ENCODE results near the gene PRTG. TPM values are rescaled to one million over a fixed set of nuclear protein-coding genes. Genes with fewer than 3 reads are reported as not detected.
"Not testable (repeated sequence)": the region's sequence is repeated elsewhere in the genome, so short reads cannot be mapped to it uniquely, and the experiment has no call there.

PRTG gene
- total RNA-seq, 3 donors from 2014 or later, result 5.2 to 11.6 (median 5.8) TPM

DNA sequence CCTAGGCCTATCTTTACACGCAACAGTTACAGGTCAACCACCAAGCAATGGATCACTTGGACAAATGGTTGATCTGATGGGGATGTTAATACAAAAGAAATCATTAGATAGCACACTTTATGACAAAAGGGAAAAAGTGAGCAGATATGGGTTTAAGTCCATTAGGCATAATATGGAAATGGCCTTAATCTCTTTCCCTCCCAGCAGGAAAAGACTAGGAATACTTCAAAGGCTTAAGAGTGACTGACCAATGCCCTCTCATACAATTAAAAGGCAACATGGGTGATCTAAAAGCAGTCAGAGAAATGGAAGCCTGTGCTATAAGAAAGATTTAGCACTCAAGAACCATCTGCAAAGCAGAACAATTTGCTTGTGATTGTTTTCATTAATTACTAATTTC, 3.3 kb downstream of the PRTG start:
- Histone ChIP-seq H3K4me3 (no peak overlapping the region), H3K9me3 (no peaks in the 10 kb centered on the region), H3K27me3 (no peaks in the 10 kb centered on the region), H3K27ac (no peak overlapping the region), H3K4me1 (peaks cover 0 to 7% of the 10 kb centered on the region in 2 donors), H3K36me3 (no peaks in the 10 kb centered on the region)
- DNase-seq (ENCODE audit: low spot score in 2 of 2), result no peak
- no peak for TF ChIP-seq POLR2AphosphoS5 (IDR thresholded peaks at IDR 0.05)
- TF ChIP-seq POLR2A (IDR thresholded peaks at IDR 0.05), result no peak
- TF ChIP-seq, protein P1, sequence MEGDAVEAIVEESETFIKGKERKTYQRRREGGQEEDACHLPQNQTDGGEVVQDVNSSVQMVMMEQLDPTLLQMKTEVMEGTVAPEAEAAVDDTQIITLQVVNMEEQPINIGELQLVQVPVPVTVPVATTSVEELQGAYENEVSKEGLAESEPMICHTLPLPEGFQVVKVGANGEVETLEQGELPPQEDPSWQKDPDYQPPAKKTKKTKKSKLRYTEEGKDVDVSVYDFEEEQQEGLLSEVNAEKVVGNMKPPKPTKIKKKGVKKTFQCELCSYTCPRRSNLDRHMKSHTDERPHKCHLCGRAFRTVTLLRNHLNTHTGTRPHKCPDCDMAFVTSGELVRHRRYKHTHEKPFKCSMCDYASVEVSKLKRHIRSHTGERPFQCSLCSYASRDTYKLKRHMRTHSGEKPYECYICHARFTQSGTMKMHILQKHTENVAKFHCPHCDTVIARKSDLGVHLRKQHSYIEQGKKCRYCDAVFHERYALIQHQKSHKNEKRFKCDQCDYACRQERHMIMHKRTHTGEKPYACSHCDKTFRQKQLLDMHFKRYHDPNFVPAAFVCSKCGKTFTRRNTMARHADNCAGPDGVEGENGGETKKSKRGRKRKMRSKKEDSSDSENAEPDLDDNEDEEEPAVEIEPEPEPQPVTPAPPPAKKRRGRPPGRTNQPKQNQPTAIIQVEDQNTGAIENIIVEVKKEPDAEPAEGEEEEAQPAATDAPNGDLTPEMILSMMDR (IDR thresholded peaks at IDR 0.05), result no peak
- intact Hi-C loops (cut with DNase I; ENCODE audit: low total_unique reads), result loop anchor here (10.0 kb wide), 2 partner anchors 55 to 1815 kb away; no protein-coding TSS in a partner anchor

DNA sequence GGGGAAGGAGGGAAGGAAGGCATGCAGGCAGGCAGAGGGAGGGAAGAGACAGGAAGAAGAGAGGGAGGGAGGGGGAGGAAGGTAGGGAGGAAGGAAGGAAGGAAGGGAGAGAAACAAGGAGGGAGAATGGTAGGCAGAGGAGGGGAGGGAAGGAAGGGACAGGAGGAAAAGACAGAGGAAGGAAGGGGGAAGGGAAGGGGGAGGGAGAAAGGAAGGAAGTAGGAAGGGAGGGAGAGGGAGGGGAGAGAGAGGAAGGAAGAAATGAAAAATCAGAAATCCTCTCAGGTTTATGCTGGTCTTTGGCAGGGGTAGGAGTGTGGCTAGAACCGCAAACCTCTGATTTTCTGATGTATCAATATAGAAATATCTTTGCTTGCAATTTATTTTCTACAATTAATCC, 4.2 kb downstream of the PRTG start:
- no peak overlapping the region for H3K27ac ChIP-seq
- H3K4me3 ChIP-seq, result no peak overlapping the region
- no peak for DNase-seq (ENCODE audit: low spot score in 2 of 2)

DNA sequence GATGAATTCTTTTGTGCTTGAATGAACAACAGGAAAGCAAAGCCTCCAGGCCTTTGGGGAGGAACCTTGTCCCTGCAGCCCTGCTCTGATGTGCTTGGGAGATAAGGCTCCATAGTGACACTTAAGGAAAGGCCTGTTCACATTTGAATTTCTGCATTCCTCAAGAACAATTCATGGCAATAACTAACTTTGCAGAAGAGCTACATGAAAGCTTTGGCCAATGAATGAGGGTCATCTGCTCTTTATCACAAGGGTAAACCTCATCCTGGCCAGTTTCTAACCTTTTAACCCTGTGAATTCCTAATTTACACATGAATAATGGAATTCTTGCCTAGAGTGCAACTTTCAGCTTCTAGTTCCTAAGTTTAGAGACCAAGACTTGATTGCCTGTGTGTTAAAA, 5.6 kb downstream of the PRTG start:
- H3K36me3 ChIP-seq, result no peaks in the 10 kb centered on the region
- no peak for DNase-seq (ENCODE audit: low spot score in 2 of 2)
- intact Hi-C loops (cut with DNase I; ENCODE audit: low total_unique reads), result loop anchor here (10.0 kb wide), 1 partner anchor 53 kb away; no protein-coding TSS in a partner anchor
- H3K27me3 ChIP-seq, result no peaks in the 10 kb centered on the region
- H3K9me3 ChIP-seq, result no peaks in the 10 kb centered on the region
- H3K4me1 ChIP-seq, result peaks cover 0 to 7% of the 10 kb centered on the region in 2 donors
- no peak overlapping the region for H3K27ac ChIP-seq
- TF ChIP-seq, protein P1 (IDR thresholded peaks at IDR 0.05), result no peak
- TF ChIP-seq POLR2A (IDR thresholded peaks at IDR 0.05), result no peak
- TF ChIP-seq POLR2AphosphoS5 (IDR thresholded peaks at IDR 0.05), result no peak
- no peak overlapping the region for H3K4me3 ChIP-seq

More for the DNA sequence above, 4.2 kb downstream of the PRTG start:
- H3K4me1 ChIP-seq, result peaks cover 0 to 7% of the 10 kb centered on the region in 2 donors
- H3K27me3 ChIP-seq, result no peaks in the 10 kb centered on the region
- H3K36me3 ChIP-seq, result no peaks in the 10 kb centered on the region
- intact Hi-C loops (cut with DNase I; ENCODE audit: low total_unique reads), result loop anchor here (10.0 kb wide), 1 partner anchor 54 kb away; no protein-coding TSS in a partner anchor
- TF ChIP-seq POLR2A (IDR thresholded peaks at IDR 0.05), result no peak
- TF ChIP-seq POLR2AphosphoS5 (IDR thresholded peaks at IDR 0.05), result no peak
- TF ChIP-seq, protein P1 (IDR thresholded peaks at IDR 0.05), result no peak
- H3K9me3 ChIP-seq, result no peaks in the 10 kb centered on the region

DNA sequence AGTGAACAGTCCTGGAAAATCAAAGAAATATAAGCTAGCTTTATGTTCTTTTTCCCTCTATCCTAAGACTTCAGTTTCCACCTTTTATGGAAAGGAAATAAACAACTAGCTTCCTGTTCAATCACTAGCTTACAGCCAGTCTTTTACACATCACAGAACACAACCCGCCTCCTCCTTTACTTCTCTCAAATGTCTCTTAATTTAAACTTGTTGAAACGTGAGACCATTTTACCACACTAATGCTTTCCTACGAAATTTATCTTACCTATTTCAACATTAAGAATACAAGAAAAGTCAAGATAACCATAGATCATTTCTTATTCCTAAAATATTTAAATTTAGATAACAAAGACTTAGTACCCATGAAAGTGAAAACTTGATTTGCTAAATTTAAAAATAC, 6.2 kb downstream of the PRTG start:
- peaks cover 0 to 5% of the 10 kb centered on the region in 2 donors for H3K4me1 ChIP-seq
- TF ChIP-seq, protein P1 (IDR thresholded peaks at IDR 0.05), result no peak
- TF ChIP-seq POLR2AphosphoS5 (IDR thresholded peaks at IDR 0.05), result no peak
- no peak for TF ChIP-seq POLR2A (IDR thresholded peaks at IDR 0.05)
- no peak for DNase-seq (ENCODE audit: low spot score in 2 of 2)
- H3K9me3 ChIP-seq, result no peaks in the 10 kb centered on the region
- H3K27ac ChIP-seq, result no peak overlapping the region
- H3K36me3 ChIP-seq, result no peaks in the 10 kb centered on the region
- H3K27me3 ChIP-seq, result no peaks in the 10 kb centered on the region
- intact Hi-C loops (cut with DNase I; ENCODE audit: low total_unique reads), result loop anchor here (10.0 kb wide), 1 partner anchor 52 kb away; no protein-coding TSS in a partner anchor
- no peak overlapping the region for H3K4me3 ChIP-seq

DNA sequence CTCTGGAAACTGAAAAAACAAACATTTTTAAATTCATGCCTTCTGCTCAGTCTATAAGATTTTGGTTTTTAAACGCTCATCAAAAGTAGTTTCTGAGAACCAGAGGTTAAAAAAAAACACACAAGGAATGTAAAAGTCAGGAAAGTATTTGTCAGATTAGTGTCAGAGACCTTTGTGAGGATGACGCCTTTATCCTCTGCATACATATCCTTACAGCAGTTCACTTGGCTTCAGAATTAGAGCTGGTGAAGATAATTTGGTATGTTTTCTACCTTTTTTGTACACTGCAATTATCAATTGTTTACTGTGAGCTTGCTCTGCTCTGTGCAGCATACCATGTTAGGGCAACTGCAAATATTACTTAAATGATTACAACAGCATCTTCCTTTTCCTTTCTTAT, 8.3 kb downstream of the PRTG start:
- Histone ChIP-seq H3K27ac (no peak overlapping the region), H3K4me3 (no peak overlapping the region), H3K27me3 (no peaks in the 10 kb centered on the region), H3K4me1 (no peaks in the 10 kb centered on the region), H3K9me3 (no peaks in the 10 kb centered on the region), H3K36me3 (no peaks in the 10 kb centered on the region)
- TF ChIP-seq POLR2AphosphoS5 (IDR thresholded peaks at IDR 0.05) (no peak), POLR2A (IDR thresholded peaks at IDR 0.05) (no peak)
- TF ChIP-seq, protein P1 (IDR thresholded peaks at IDR 0.05), result no peak
- no peak for DNase-seq (ENCODE audit: low spot score in 2 of 2)
- intact Hi-C loops (cut with DNase I; ENCODE audit: low total_unique reads), result loop anchor here (10.0 kb wide), 1 partner anchor 50 kb away; no protein-coding TSS in a partner anchor

DNA sequence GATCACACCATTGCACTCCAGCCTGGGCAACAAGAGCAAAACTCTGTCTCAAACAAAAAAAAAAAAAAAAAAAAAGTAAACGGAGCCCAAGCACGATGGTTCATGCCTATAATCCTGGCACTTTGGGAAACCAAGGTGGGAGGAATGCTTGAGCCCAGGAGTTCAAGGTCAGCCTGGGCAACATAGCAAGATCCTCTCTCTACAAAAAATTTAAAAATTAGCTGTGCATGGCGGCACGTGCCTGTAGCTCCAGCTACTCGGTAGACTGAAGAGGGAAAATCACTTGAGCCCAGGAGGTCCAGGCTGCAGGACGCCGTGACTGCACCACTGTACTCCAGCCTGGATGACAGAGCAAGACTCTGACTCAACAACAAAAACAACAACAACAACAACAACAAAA, 9.5 kb downstream of the PRTG start:
- not testable (repeated sequence) for H3K27me3 ChIP-seq; H3K27ac ChIP-seq; H3K36me3 ChIP-seq; DNase-seq (ENCODE audit: low spot score in 2 of 2); H3K4me1 ChIP-seq; H3K4me3 ChIP-seq; H3K9me3 ChIP-seq
- intact Hi-C loops (cut with DNase I; ENCODE audit: low total_unique reads), result loop anchor here (10.0 kb wide), 1 partner anchor 49 kb away; no protein-coding TSS in a partner anchor
